ENCODE results near the gene TIGAR. TPM values are rescaled to one million over a fixed set of nuclear protein-coding genes. Genes with fewer than 3 reads are reported as not detected.

The TIGAR gene
- total and polyA plus RNA-seq, 2 of the 8 experiments (the other 6 are each of a cell fraction or from before 2014, with no cell fraction given): 3.8 to 26.4 TPM

- Histone ChIP-seq H3K56ac (replicated peaks; ENCODE audit: insufficient read length, low read depth, low read length) (no peak overlapping the region), H3K18ac (ENCODE audit: extremely low read depth, low read length) (peak overlapping the region; percentile 36; the same call in 1 of the 2 replicates), H3K9ac (replicated peaks in 1 of 4; ENCODE audit: extremely low read depth in 1 of 4, low read depth in 3 of 4, low read length in 3 of 4) (peak overlapping the region in 2 of 4 experiments; percentile 22 to 42; a peak in 4 of 7 replicates), H3K4me1 (replicated peaks in 1 of 4; ENCODE audit: control insufficient read depth in 3 of 4, insufficient read depth in 4 of 4, low read length in 3 of 4) (peaks cover 9 to 30% (median 13%) of the 10 kb centered on the region in 4 experiments), H2AK5ac (ENCODE audit: low read depth, low read length) (no peak overlapping the region), H2BK12ac (ENCODE audit: low read depth, low read length) (peak overlapping the region; percentile 60; the same call in 1 of the 2 replicates), H3K4me3 (ENCODE audit: extremely low read depth in 1 of 4, insufficient read depth in 2 of 4, low read depth in 3 of 4, low read length in 4 of 4) (peak overlapping the region; percentile 90 to 97 (median 96)), H4K91ac (replicated peaks; ENCODE audit: insufficient read length, low read length) (no peak overlapping the region), H3K4ac (replicated peaks; ENCODE audit: insufficient read length, low read depth, low read length) (peak overlapping the region; percentile 63), H3K23me2 (ENCODE audit: low read depth, low read length) (peaks cover 23% of the 10 kb centered on the region; the same call in 1 of the 2 replicates), H3K27me3 (replicated peaks in 1 of 4; ENCODE audit: control insufficient read depth in 3 of 4, extremely low read depth in 1 of 4, insufficient read depth in 3 of 4, low read length in 3 of 4) (peaks cover 0 to 13% (median 9%) of the 10 kb centered on the region in 4 experiments; a peak in 5 of 7 replicates), H3K79me2 (ENCODE audit: control insufficient read depth in 1 of 2, insufficient read depth in 2 of 2, low read length in 2 of 2) (peaks cover 7 to 70% of the 10 kb centered on the region in 2 experiments; a peak in 3 of 4 replicates), H2BK20ac (ENCODE audit: low read length) (peak overlapping the region; percentile 48; the same call in 1 of the 2 replicates), H3K36me3 (ENCODE audit: control insufficient read depth in 2 of 4, insufficient read depth in 4 of 4, low read length in 3 of 4) (peaks cover 26 to 49% (median 40%) of the 10 kb centered on the region in 4 experiments), H2AFZ (ENCODE audit: low read length) (no peak overlapping the region), H3K14ac (ENCODE audit: insufficient read length) (no peak overlapping the region), H4K5ac (ENCODE audit: insufficient read length, low read depth, low read length) (no peak overlapping the region), H4K8ac (ENCODE audit: extremely low read depth, insufficient read depth, low read length) (no peak overlapping the region), H2BK15ac (ENCODE audit: low read length) (no peak overlapping the region), H2BK120ac (replicated peaks; ENCODE audit: low read depth, low read length) (no peak overlapping the region), H3K23ac (ENCODE audit: insufficient read length) (no peak overlapping the region), H3K79me1 (ENCODE audit: low read depth, low read length) (peaks cover 9% of the 10 kb centered on the region; the same call in 1 of the 2 replicates), H3K27ac (ENCODE audit: low read depth, low read length) (no peak overlapping the region), H4K20me1 (replicated peaks in 1 of 2; ENCODE audit: control insufficient read depth in 1 of 2, insufficient read depth in 2 of 2, low read length in 2 of 2) (peaks cover 14 to 27% of the 10 kb centered on the region in 2 experiments), H2BK5ac (ENCODE audit: low read depth, low read length) (no peak overlapping the region; the same call in 1 of the 2 replicates), H3K4me2 (ENCODE audit: insufficient read depth in 1 of 2, low read depth in 2 of 2, low read length in 2 of 2) (peak overlapping the region; percentile 93 to 99), H3K9me3 (ENCODE audit: insufficient read depth in 2 of 2, low read depth in 1 of 2, low read length in 1 of 2) (no peaks in the 10 kb centered on the region)
- FAIRE-seq (no peak), DNase-seq (ENCODE audit: low read depth in 1 of 2, low spot score in 2 of 2) (peak in 1 of 2 experiments; percentile 50)
- ChIA-PET POLR2A (ENCODE audit: partially characterized antibody) (interaction anchor here (0.6 to 29.3 kb wide), 31 partner anchors 8 to 443 kb away, joined by 3 to 531 read pairs (median 5); no protein-coding TSS in a partner anchor), CTCF (ENCODE audit: partially characterized antibody) (interaction anchor here (0.6 to 6.7 kb wide), 42 partner anchors 10 to 731 kb away, joined by 3 to 52 read pairs (median 6); no protein-coding TSS in a partner anchor)
- WGBS, 2 experiments (ENCODE audit: extremely low coverage in 1 of 2, insufficient coverage in 1 of 2, insufficient read length in 1 of 2, insufficient replicate concordance in 2 of 2, low coverage in 1 of 2, low lambda C conversion rate in 2 of 2, missing lambda C conversion rate in 1 of 2): 16% methylated on average over 14 of the region's 14 CpGs; no CpG with 5 or more reads in 1 of the 2 experiments
- TF ChIP-seq BCL11A (IDR thresholded peaks at IDR 0.05; ENCODE audit: low read depth in 2 of 2, low read length in 2 of 2): no peak
- no peak for TF ChIP-seq SRF (IDR thresholded peaks at IDR 0.05; ENCODE audit: low read depth, low read length)
- TF ChIP-seq E2F6 (IDR thresholded peaks at IDR 0.05): no peak
- TF ChIP-seq SIN3A (conservative IDR thresholded peaks at IDR 0.05 in 1 of 2, IDR thresholded peaks at IDR 0.05 in 1 of 2; ENCODE audit: low read depth in 1 of 2, low read length in 2 of 2): no peak
- no peak for TF ChIP-seq POLR2AphosphoS5 (IDR thresholded peaks at IDR 0.05; ENCODE audit: low read depth, low read length)
Observed at GRCh38 chr12:4275870-4276301, 45.1 kb upstream of the TIGAR start.
